KOPT-K1 (cell line): ENCODE measurements around the gene KAT6B.

Experiments used
- H3K27ac ChIP-seq: fragments of 200-600 bp; sonication (generic); 2 replicates; pipeline ENCODE4 v1.5.1; 2016; ENCODE audit warnings: antibody characterized with exemption, mild to moderate bottlenecking, low read depth, low read length; ENCODE audit not compliant: poor library complexity, severe bottlenecking
- H3K36me3 ChIP-seq: fragments of 200-600 bp; sonication (generic); 2 replicates; pipeline ENCODE4 v1.5.1; 2017; ENCODE audit warnings: antibody characterized with exemption, mild to moderate bottlenecking, low read length, moderate library complexity; ENCODE audit not compliant: insufficient read depth
- H3K9me3 ChIP-seq: fragments of 200-600 bp; sonication (generic); 2 replicates; pipeline ENCODE4 v1.5.1; 2017; ENCODE audit warnings: antibody characterized with exemption, low read length, mild to moderate bottlenecking; ENCODE audit not compliant: insufficient read depth, poor library complexity, severe bottlenecking

The KAT6B gene

GRCh38 chr10:74925291-74925690 is 98.9 kb downstream of the KAT6B start:
- H3K27ac ChIP-seq, result no peak overlapping the region
- H3K9me3 ChIP-seq, result peaks cover 1% of the 10 kb centered on the region
- no peaks in the 10 kb centered on the region for H3K36me3 ChIP-seq

GRCh38 chr10:74925708-74926107 is 99.3 kb downstream of the KAT6B start:
- no peaks in the 10 kb centered on the region for H3K36me3 ChIP-seq
- no peaks in the 10 kb centered on the region for H3K9me3 ChIP-seq
- no peak overlapping the region for H3K27ac ChIP-seq

GRCh38 chr10:74926791-74927585 is 100.6 kb downstream of the KAT6B start:
- H3K27ac ChIP-seq, result no peak overlapping the region
- no peaks in the 10 kb centered on the region for H3K36me3 ChIP-seq

GRCh38 chr10:74927701-74928100 is 101.3 kb downstream of the KAT6B start:
- H3K36me3 ChIP-seq, result no peaks in the 10 kb centered on the region
- H3K9me3 ChIP-seq, result no peaks in the 10 kb centered on the region
- H3K27ac ChIP-seq, result no peak overlapping the region

More at GRCh38 chr10:74926791-74927585, 100.6 kb downstream of the KAT6B start:
- H3K9me3 ChIP-seq, result no peaks in the 10 kb centered on the region

- Histone ChIP-seq H3K9me3 (no peaks in the 10 kb centered on the region), H3K27ac (no peak overlapping the region), H3K36me3 (no peaks in the 10 kb centered on the region)
Observed at GRCh38 chr10:74928742-74929191, 102.4 kb downstream of the KAT6B start.

- Histone ChIP-seq H3K9me3 (no peaks in the 10 kb centered on the region), H3K36me3 (no peaks in the 10 kb centered on the region), H3K27ac (no peak overlapping the region)
Observed at GRCh38 chr10:74929197-74929596, 102.8 kb downstream of the KAT6B start.

- no peaks in the 10 kb centered on the region for H3K9me3 ChIP-seq
- H3K27ac ChIP-seq, result no peak overlapping the region
- no peaks in the 10 kb centered on the region for H3K36me3 ChIP-seq
Observed at GRCh38 chr10:74930965-74931364, 104.6 kb downstream of the KAT6B start.

- H3K27ac ChIP-seq, result no peak overlapping the region
- no peaks in the 10 kb centered on the region for H3K9me3 ChIP-seq
- no peaks in the 10 kb centered on the region for H3K36me3 ChIP-seq
Observed at GRCh38 chr10:74932648-74933047, 106.2 kb downstream of the KAT6B start.

GRCh38 chr10:74934100-74934812 is 107.9 kb downstream of the KAT6B start:
- no peaks in the 10 kb centered on the region for H3K9me3 ChIP-seq
- H3K27ac ChIP-seq, result no peak overlapping the region

GRCh38 chr10:74936577-74937265 is 110.3 kb downstream of the KAT6B start:
- H3K27ac ChIP-seq, result no peak overlapping the region
- H3K36me3 ChIP-seq, result no peaks in the 10 kb centered on the region
- H3K9me3 ChIP-seq, result no peaks in the 10 kb centered on the region

More at GRCh38 chr10:74934100-74934812, 107.9 kb downstream of the KAT6B start:
- H3K36me3 ChIP-seq, result no peaks in the 10 kb centered on the region

GRCh38 chr10:74937266-74937856 is 111.0 kb downstream of the KAT6B start:
- H3K9me3 ChIP-seq, result no peaks in the 10 kb centered on the region
- H3K27ac ChIP-seq, result no peak overlapping the region

GRCh38 chr10:74944205-74944604 is 117.8 kb downstream of the KAT6B start:
- H3K27ac ChIP-seq, result no peak overlapping the region
- no peaks in the 10 kb centered on the region for H3K36me3 ChIP-seq

More at GRCh38 chr10:74937266-74937856, 111.0 kb downstream of the KAT6B start:
- H3K36me3 ChIP-seq, result no peaks in the 10 kb centered on the region

GRCh38 chr10:74947781-74948401 is 121.5 kb downstream of the KAT6B start:
- Histone ChIP-seq H3K27ac (no peak overlapping the region), H3K9me3 (no peaks in the 10 kb centered on the region), H3K36me3 (no peaks in the 10 kb centered on the region)

More at GRCh38 chr10:74944205-74944604, 117.8 kb downstream of the KAT6B start:
- H3K9me3 ChIP-seq, result no peaks in the 10 kb centered on the region

- H3K9me3 ChIP-seq, result no peaks in the 10 kb centered on the region
- no peaks in the 10 kb centered on the region for H3K36me3 ChIP-seq
- no peak overlapping the region for H3K27ac ChIP-seq
Observed at GRCh38 chr10:74949034-74949832, 122.8 kb downstream of the KAT6B start.
